ENCODE results near the gene MEIS2. TPM values are rescaled to one million over a fixed set of nuclear protein-coding genes. Genes with fewer than 3 reads are reported as not detected.

Gene MEIS2
- total RNA-seq, 4 donors from 2014 or later: 7.5 to 40.4 (median 21.2) TPM

GRCh38 chr15:37112971-37113670 is 12.8 kb upstream of the MEIS2 start:
- Histone ChIP-seq H3K27me3 (peaks cover 0 to 14% of the 10 kb centered on the region in 2 donors), H3K27ac (peak overlapping the region in 1 of 4 donors; percentile 93), H3K4me3 (no peak overlapping the region), H3K4me1 (no peaks in the 10 kb centered on the region), H3K9me3 (no peaks in the 10 kb centered on the region), H3K36me3 (no peaks in the 10 kb centered on the region)
- no peak for TF ChIP-seq CTCF (IDR thresholded peaks at IDR 0.05)
- no peak for TF ChIP-seq POLR2A (IDR thresholded peaks at IDR 0.05)
- DNase-seq: no peak

- Histone ChIP-seq H3K4me1 (no peaks in the 10 kb centered on the region), H3K36me3 (no peaks in the 10 kb centered on the region), H3K27ac (peak overlapping the region in 1 of 4 donors; percentile 93), H3K4me3 (no peak overlapping the region), H3K9me3 (no peaks in the 10 kb centered on the region), H3K27me3 (peaks cover 0 to 21% of the 10 kb centered on the region in 2 donors)
- TF ChIP-seq POLR2A (IDR thresholded peaks at IDR 0.05) (no peak), CTCF (IDR thresholded peaks at IDR 0.05) (no peak)
- DNase-seq: no peak
Measured at GRCh38 chr15:37112171-37112570, 11.8 kb upstream of the MEIS2 start.

GRCh38 chr15:37111427-37111717 is 11.0 kb upstream of the MEIS2 start:
- H3K27ac ChIP-seq: peak overlapping the region in 1 of 4 donors; percentile 93
- peaks cover 0 to 23% of the 10 kb centered on the region in 2 donors for H3K27me3 ChIP-seq
- H3K4me3 ChIP-seq: peak overlapping the region in 1 of 4 donors; percentile 41
- H3K36me3 ChIP-seq: no peaks in the 10 kb centered on the region
- no peak for TF ChIP-seq POLR2A (IDR thresholded peaks at IDR 0.05)
- no peak for TF ChIP-seq CTCF (IDR thresholded peaks at IDR 0.05)
- no peaks in the 10 kb centered on the region for H3K9me3 ChIP-seq
- H3K4me1 ChIP-seq: no peaks in the 10 kb centered on the region
- DNase-seq: no peak

GRCh38 chr15:37109872-37110572 is 9.7 kb upstream of the MEIS2 start:
- Histone ChIP-seq H3K4me3 (peak overlapping the region in 3 of 4 donors; percentile 15 to 49 (median 41)), H3K4me1 (no peaks in the 10 kb centered on the region), H3K27me3 (peaks cover 0 to 24% of the 10 kb centered on the region in 2 donors), H3K9me3 (no peaks in the 10 kb centered on the region), H3K27ac (peak overlapping the region in 1 of 4 donors; percentile 93), H3K36me3 (no peaks in the 10 kb centered on the region)
- peak in 1 of 3 donors; percentile 50 for DNase-seq
- TF ChIP-seq POLR2A (IDR thresholded peaks at IDR 0.05) (no peak), CTCF (IDR thresholded peaks at IDR 0.05) (no peak)

- TF ChIP-seq POLR2A (IDR thresholded peaks at IDR 0.05): no peak
- no peak for TF ChIP-seq CTCF (IDR thresholded peaks at IDR 0.05)
- Histone ChIP-seq H3K4me1 (no peaks in the 10 kb centered on the region), H3K4me3 (peak overlapping the region in 1 of 4 donors; percentile 41), H3K9me3 (no peaks in the 10 kb centered on the region), H3K27me3 (peaks cover 0 to 24% of the 10 kb centered on the region in 2 donors), H3K36me3 (no peaks in the 10 kb centered on the region), H3K27ac (peak overlapping the region in 1 of 4 donors; percentile 93)
- DNase-seq: no peak
Measured at GRCh38 chr15:37109168-37109871, 9.0 kb upstream of the MEIS2 start.

Data from Peyer's patch (tissue), 4 donors.